Measurements from ENCODE around the gene MLST8.

Gene MLST8

DNA sequence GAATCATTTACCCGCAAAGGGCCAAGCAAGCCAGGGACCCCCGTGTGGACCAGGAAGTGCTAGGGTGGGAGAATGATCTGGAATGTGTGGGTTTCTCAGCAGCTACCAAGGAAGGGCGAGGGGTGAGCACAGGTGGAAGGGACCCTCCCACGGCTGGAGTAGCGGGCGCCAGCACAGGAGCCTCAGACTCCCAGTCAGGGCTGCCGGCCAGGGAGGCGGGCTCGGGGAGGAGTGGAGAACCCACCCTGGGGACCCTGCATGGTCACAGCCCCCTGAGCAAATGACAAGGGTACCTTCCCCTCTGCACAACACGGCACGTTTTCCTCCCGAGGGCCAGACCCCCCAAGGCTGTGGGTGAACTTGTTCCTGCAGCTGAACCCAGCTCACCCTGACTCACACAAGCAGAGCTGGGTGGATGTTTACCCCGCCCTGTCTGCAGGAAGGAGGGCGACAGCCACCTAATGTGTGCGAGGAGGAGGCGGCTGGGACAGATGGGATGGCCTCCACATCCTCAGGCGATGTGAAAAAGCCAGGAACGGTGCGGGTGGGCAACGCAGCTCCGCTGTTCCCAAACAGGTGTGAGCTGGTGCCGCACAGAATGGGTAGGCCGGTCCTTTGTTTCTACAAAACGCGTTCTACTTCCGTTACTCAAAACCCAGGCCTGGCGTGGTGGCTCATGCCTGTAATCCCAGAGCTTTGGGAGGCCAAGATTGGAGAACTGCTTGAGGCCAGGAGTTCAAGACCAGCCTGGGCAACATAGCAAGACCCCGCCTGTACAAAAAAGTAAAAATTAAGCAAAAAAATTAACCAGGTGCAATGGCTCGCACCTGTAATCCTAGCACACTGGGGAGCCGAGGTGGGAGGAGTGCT is 39.9 kb downstream of the MLST8 start:
- DNase-seq (ENCODE audit: extremely low read depth, low read depth): no peak
- H3K4me3 ChIP-seq (replicated peaks; ENCODE audit: low read depth, low read length): no peak overlapping the region
- TF ChIP-seq CTCF (IDR thresholded peaks at IDR 0.05; ENCODE audit: low read depth, low read length, missing control alignments): no peak

DNA sequence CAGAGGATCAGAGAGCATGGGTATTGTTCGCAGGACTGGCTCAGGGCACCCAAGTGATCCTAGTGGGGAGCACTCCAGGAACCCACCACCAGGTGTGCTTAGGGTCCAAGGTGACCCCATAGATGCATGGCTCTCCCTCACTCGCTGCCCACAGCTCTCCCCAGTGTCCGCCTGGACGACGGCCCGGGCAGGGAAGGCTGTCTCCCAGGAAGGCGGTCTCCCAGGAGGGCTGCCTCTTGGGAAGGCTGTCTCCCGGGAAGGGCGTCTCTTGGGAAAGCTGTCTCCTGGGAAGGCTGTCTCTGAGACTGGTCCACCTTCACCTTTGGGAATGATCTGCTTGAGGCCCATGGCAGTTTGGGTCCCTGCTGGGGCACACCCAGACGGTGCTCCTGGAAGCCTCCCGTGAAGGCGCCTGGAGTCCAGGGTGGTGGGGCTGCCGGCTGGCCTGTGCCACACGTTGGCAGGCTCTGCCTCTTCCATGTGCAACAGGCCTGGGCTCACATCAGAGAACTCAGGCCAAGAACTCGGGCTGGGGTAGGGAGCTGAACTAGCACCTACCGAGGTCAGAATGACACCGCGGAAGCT is 41.1 kb downstream of the MLST8 start:
- TF ChIP-seq CTCF (IDR thresholded peaks at IDR 0.05; ENCODE audit: low read depth, low read length, missing control alignments): no peak
- DNase-seq (ENCODE audit: extremely low read depth, low read depth): no peak
- H3K4me3 ChIP-seq (replicated peaks; ENCODE audit: low read depth, low read length): no peak overlapping the region

- peak overlapping the region; percentile 70 for H3K4me3 ChIP-seq (replicated peaks; ENCODE audit: low read depth, low read length)
- no peak for DNase-seq (ENCODE audit: extremely low read depth, low read depth)
- TF ChIP-seq CTCF (IDR thresholded peaks at IDR 0.05; ENCODE audit: low read depth, low read length, missing control alignments): no peak
Observed at GRCh38 chr16:2250652-2251295, 45.5 kb downstream of the MLST8 start.

DNA sequence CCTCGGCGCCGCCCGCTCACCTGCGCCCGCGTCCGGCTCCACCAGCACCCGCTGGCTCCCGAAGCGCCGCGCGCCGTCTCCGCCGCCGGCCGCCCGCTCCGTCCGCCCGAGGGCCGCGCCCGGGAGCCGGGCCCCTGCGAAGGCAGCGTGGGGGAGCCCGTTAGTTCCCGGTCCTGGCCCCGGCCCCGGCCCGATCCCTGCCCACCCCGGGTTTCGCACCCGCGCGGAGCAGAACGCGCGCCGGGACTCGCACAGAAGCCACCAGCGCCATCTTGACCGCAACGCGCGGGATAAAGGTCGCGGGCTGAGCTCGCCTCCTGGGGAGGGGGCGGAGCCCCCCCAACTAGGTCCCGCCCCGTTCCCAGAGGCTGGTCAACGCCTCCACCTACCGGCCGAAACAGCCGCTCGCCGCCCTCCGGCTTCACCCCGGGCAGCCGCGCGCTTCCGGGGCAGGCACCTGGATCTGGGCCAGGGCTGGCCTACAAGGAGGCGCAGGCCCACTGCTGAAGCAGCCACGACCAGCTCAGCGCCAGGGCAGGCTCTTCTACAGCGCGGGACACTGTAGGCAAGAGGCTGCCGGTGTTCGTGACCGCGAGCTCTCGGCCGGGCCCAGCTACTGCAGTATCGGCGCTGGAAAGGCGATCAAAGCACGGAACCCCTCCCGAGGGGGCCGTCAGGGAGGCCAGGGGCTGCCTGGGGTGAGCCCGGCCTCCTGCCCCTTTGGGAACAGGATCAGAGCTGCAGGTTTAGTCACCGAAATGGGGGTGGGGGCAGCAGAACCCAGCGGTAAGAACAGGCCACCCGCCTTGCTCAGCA is 46.2 kb downstream of the MLST8 start, which contains the start of gene ECI1:
TSS of gene ECI1 (minus strand) at position 292 of the 816 bp plus-strand sequence. CDS start at position 271, 21 bp downstream.
- TF ChIP-seq CTCF (IDR thresholded peaks at IDR 0.05; ENCODE audit: low read depth, low read length, missing control alignments): peak; percentile 49
- DNase-seq (ENCODE audit: extremely low read depth, low read depth): peak; percentile 78
- peak within 1 kb of the TSS; percentile 70 for H3K4me3 ChIP-seq (replicated peaks; ENCODE audit: low read depth, low read length)

DNA sequence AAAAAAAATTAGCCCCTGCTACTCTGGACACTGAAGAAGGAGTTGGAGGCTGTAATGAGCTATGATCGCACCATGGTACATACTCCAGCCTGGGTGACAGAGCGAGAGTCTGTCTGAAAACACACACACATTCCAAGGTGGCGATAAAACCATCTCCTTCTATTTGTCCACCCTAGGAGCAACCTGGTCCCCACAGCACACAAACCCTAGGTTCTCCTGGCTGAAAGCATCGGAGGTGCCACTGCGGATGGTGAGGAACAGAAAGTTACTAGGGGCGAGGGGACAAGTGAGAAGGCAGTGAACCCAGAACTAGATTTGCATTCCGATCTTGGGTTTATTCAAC is 47.5 kb downstream of the MLST8 start:
- no peak for DNase-seq (ENCODE audit: extremely low read depth, low read depth)
- TF ChIP-seq CTCF (IDR thresholded peaks at IDR 0.05; ENCODE audit: low read depth, low read length, missing control alignments): no peak
- H3K4me3 ChIP-seq (replicated peaks; ENCODE audit: low read depth, low read length): no peak overlapping the region

GRCh38 chr16:2253293-2253692 is 48.0 kb downstream of the MLST8 start:
- H3K4me3 ChIP-seq (replicated peaks; ENCODE audit: low read depth, low read length): no peak overlapping the region
- no peak for DNase-seq (ENCODE audit: extremely low read depth, low read depth)
- no peak for TF ChIP-seq CTCF (IDR thresholded peaks at IDR 0.05; ENCODE audit: low read depth, low read length, missing control alignments)

Data from HFF-Myc (cell line).